Ovary (tissue), 3 donors: ENCODE results near the gene NAGS.

ENCODE experiments used
- CTCF ChIP-seq, 3 donors: fragments of 450-650 bp in 2 of 3; fragments of 200-600 bp in 1 of 3; IDR thresholded peaks; one replicate each; pipeline versions ENCODE4 v1.5.1 to v1.8.0; 2016 to 2022; ENCODE audit warnings: antibody characterized with exemption in 3 of 3, mild to moderate bottlenecking in 1 of 3
- EP300 ChIP-seq: sonication (generic); formaldehyde crosslinking; IDR thresholded peaks from one replicate; pipeline ENCODE4 v1.6.1; 2017; ENCODE audit warnings: antibody characterized with exemption
- POLR2A ChIP-seq: fragments of 450-650 bp; IDR thresholded peaks from one replicate; pipeline ENCODE4 v1.6.1; 2017; ENCODE audit warnings: antibody characterized with exemption, mild to moderate bottlenecking, moderate library complexity
- donor health status: DM: no; HTN: no; CAD: no.

GRCh38 chr17:44004761-44005526 lies 522 bp downstream of the NAGS start:
- TF ChIP-seq CTCF (IDR thresholded peaks at IDR 0.05): no peak
- no peak for TF ChIP-seq POLR2A
- TF ChIP-seq EP300: no peak
